ENCODE results near the gene IRF4.

Gene IRF4

GRCh38 chr6:399785-400534 lies 8.4 kb downstream of the IRF4 start:
- no peak for DNase-seq

GRCh38 chr6:400815-401214 lies 9.3 kb downstream of the IRF4 start:
- no peak for DNase-seq

- no peak for DNase-seq
These were observed 9.9 kb downstream of the IRF4 start for GRCh38 chr6:401239-401993.

GRCh38 chr6:401994-402640 lies 10.6 kb downstream of the IRF4 start:
- DNase-seq: no peak

- no peak for DNase-seq
These were observed 11.5 kb downstream of the IRF4 start for GRCh38 chr6:402901-403658.

- DNase-seq: no peak
These were observed 12.4 kb downstream of the IRF4 start for GRCh38 chr6:403659-404655.

GRCh38 chr6:404685-405423 lies 13.3 kb downstream of the IRF4 start:
- DNase-seq: no peak

GRCh38 chr6:408148-408547 lies 16.6 kb downstream of the IRF4 start:
- DNase-seq: no peak

GRCh38 chr6:408599-409102 lies 17.1 kb downstream of the IRF4 start:
- DNase-seq: peak; percentile 77

- no peak for DNase-seq
These were observed 17.9 kb downstream of the IRF4 start for GRCh38 chr6:409370-409972.

- DNase-seq: no peak
These were observed 19.2 kb downstream of the IRF4 start for GRCh38 chr6:410555-411395.

- DNase-seq: no peak
These were observed 20.0 kb downstream of the IRF4 start for GRCh38 chr6:411402-412145.

GRCh38 chr6:412146-412886 lies 20.8 kb downstream of the IRF4 start:
- DNase-seq: no peak

GRCh38 chr6:414447-414846 lies 22.9 kb downstream of the IRF4 start:
- DNase-seq: no peak

- DNase-seq: no peak
These were observed 23.5 kb downstream of the IRF4 start for GRCh38 chr6:415087-415486.

GRCh38 chr6:421211-421610 lies 29.7 kb downstream of the IRF4 start:
- DNase-seq: no peak

GRCh38 chr6:422433-423054 lies 31.0 kb downstream of the IRF4 start:
- no peak for DNase-seq
